GM19452 (cell line): Measurements from ENCODE around the gene FTO.

Experiments
- ATAC-seq: cut with Tn5 transposase; IDR thresholded peaks from one replicate; pipeline ENCODE4 v1.9.1; 2021; ENCODE audit not compliant: unreplicated experiment

Gene FTO

DNA sequence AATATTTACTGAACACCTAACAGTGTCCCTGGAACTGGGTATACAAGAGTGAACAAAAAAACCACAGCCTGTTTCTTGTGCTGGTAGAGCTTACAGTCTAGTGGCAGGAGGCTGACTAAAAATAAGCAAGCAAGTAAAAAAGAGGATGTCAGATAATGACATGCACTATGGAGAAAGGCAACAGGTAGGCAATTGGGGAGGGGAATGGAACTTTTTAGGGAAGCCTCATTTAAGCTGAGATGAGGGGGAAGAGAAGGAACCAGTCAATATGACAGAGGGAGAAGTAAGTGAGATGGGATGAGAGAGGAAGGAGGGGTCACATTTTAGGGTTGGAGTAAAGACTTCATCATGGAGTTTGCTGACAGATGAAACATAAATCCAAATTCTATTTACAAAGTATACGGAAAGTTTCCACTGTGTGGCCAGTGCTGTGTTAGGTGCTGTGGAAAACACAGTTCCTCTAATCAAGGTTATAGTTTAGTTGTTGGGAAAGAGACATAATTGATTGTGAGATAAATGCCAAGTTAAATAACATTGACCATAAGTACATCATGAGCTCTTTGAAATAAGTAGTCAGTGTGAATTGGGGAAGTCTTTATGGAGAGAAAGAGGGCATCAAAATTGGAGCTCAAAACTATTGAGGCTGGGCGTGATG lies 251.4 kb downstream of the FTO start:
- no peak for ATAC-seq

DNA sequence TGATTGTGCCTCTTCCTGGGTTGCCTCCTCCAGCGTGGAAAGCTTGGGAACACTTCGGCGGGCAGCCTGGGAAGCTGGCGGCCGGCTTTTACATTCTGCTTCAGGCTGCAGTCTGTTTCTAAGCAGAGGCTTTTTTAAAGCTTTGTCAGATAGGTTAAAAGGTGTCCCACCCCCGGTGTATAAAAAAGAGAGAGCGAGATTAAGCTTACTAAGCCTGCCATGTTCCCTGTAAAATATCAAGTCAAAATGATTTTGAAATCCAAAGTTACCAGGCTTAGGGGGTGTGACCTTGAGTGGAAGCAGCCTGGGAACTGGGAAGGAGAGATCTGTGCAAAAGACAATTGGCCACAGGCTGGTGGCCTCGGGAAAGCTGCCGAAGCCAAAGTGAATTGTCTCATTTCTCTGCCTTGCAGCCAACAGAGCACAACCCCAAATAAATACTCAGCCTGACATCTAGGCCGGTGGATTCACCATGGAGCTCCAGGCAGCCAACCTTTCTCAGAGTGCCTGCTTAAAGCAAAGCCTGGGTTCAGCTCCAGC lies 254.5 kb downstream of the FTO start:
- no peak for ATAC-seq

- ATAC-seq: no peak
These were observed 256.3 kb downstream of the FTO start for GRCh38 chr16:53960050-53960812.

GRCh38 chr16:53960954-53961616 lies 257.1 kb downstream of the FTO start:
- no peak for ATAC-seq

DNA sequence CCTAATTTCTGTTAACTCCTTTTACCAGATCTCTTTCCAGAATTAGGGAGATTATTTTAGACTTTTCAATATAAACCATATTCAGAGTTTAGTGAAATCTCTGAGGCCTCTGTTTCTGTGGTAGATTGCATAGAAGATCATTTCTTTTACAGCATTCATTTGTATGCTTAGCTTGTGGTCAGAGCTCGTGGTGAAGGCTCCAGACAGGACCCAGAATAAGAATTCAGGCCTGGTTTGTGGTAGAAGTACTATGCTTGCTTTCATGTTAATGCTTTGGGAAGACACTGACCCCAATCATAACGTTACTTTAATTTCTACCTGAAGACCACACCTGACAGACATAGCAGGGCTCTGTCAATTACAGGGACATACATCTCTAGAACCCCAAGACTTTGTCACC lies 258.1 kb downstream of the FTO start:
- no peak for ATAC-seq

GRCh38 chr16:53964145-53964790 lies 260.3 kb downstream of the FTO start:
- no peak for ATAC-seq

DNA sequence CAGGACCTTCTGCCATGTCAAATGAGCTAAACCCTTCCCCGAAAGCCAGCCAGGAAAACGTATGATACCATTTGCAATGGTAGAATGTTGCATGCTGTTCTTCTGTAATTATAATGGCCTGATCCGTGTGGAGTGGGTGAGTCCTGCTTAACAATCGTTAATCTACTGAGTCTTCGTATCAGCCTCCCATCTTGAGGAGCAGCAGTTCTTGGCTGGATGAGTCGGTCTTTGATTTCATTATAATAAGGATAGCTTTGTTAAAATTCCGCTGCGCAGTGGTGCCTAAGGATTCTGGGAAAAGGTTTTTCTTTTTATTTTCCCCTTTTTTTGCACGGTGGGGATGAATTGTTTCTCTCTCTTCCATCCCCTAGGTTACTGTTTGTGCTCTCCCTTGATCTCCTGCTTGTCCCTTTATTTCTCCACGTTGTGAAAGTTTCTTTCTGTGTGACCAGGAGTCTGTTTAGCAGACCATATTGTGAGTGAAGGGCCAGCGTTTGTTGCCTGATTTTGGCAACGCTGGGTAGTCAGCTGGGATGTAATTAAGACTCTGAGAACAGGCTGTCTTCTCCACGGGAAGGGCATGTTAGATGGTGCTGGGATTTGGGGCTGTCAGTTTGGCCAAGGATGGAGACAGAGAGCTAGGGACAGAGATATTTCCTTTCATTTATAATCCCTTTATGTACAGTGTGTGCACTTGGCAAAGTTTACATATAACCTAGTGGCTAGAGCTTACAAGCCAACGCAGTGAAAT lies 263.0 kb downstream of the FTO start:
- ATAC-seq: no peak

DNA sequence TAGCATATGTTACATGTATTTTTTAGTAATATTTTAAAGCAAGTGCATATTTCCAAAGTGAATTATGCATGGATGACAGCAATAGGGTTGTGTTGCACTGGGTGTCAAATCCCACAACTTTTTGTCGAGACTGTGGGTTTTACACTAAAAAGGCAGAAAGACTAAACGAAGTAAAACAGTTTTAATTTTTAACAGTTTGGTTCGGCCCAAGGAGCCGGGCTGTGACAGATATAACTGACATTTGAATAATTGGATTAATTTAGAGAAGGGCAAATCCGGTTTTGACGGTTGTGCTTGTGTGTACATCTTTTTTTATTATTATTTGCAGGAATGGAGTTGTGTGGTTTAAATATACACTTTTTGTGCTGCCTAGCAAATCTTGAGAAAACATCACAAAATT lies 263.6 kb downstream of the FTO start:
- ATAC-seq: no peak

DNA sequence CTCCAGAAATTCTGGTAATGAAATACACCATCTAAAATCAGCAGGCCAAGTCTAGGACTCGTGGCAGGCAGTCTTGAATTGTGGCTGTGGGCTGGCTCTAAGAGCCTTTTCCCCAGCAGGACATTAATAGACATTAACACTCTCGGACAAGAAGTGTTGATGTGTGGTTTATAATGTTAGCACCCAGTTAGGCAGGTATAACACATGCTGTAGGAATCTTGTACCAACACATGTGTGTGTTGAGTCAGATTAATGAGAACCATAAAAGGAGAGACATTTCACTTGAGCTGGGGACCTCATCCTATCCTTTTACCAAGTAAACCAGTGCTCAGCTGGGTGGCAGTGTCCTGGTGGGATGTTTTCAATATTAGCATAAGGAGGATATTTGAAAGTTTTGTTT lies 264.5 kb downstream of the FTO start:
- ATAC-seq: no peak

GRCh38 chr16:53968896-53969295 lies 264.9 kb downstream of the FTO start:
- ATAC-seq: no peak

DNA sequence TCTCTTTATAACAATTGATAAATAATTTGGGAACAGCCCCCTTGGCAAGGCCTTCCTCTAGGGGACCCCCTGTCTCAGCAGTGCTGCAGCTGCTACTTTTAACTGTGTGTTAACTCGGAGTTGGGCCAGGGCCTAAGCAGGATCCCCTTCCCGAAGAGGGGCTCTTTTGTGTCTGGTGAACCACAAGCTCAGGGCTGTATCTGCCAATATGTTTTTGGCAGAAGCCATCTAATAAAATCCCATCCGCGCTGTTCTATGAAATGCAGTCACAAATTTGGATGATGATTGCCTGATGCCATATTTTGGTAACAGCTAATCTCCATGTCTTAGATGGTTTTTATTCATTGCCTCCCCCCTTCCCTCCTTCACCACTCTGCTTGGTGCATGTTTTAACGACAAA lies 267.7 kb downstream of the FTO start:
- ATAC-seq: no peak

DNA sequence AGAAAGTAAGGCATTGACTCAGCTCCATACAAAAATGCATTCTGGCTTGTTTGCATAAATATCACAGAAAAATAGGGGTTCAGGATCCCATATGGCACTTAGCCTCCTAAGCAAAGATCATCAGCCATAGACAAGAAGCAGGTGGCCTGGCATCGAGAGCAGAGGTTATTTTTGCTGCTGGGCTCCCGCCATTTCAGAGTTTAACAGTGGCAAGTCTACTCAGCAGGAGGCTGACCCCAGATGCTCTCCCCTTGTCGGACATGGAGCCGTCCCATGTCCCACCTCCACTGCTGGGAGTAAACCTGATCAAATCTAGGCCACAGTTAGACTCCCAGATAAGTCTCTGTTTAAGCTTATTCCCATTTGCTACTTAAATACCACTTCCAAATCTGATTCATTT lies 269.1 kb downstream of the FTO start:
- no peak for ATAC-seq

DNA sequence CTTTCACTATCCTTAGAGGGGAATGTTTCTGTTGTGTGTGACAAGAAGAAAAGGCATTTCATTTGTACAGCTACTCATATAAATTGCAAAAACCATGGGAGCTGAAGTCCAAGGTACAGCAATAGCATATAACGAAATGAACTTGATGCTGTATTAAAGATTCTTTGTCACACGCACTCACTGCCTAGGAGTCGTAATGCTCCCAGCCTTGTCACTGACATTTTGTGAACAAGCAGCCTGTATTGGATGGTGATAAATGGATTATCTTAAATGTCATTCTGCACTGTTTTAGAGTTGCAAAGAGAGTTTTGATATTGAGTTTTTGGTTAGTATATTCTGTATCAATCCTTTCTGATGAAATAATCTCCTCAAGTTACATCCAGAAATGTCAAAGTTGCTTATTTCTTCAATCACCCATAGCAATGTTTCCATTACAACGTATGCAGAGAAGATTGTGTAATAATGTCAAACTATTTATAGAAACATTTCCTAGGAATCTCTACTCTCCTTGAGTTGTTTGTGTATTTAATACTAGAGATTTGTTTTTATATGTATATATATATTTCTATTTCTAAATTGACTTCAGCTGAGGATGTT lies 270.6 kb downstream of the FTO start:
- ATAC-seq: no peak

GRCh38 chr16:53980675-53981074 lies 276.7 kb downstream of the FTO start:
- ATAC-seq: no peak

DNA sequence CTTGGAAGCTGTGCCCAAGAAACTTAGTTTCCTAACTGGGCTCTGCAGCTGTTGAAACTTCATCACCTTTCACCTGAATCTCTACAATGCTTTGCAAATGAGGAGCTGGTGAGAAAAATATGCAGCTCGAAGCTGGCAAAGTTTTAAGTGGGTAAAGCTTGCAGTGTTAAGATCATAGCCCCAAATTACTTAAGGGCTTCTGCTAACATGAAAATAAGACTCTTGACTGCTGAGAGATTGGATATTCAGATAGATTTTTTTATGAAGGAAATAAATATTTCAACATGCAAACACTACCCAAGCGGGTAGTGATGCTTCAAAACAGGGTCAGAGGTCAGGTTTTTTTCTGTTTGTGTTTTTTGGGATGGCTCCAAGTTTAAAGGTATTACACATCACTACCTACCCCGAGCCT lies 278.7 kb downstream of the FTO start:
- no peak for ATAC-seq

GRCh38 chr16:53984936-53985335 lies 281.0 kb downstream of the FTO start:
- no peak for ATAC-seq

GRCh38 chr16:53985861-53986260 lies 281.9 kb downstream of the FTO start:
- ATAC-seq: no peak

DNA sequence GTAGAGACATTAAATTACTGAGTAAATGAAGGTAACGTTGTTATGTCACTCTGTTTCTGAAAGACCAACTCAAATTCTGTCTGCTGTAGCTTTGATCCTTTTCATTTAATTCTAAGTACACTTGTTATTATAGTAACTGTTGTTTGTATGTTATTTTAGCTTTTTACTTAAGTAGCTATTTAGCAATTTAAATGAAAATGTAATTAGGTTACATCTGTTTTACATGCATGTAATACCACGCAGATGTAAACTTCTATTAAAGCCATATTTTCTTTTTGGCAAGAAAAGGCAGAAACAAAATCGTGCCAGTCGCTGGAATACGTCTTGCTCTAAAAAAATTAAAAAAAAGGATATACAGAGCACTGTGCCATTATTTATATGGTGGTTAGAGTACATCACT lies 282.8 kb downstream of the FTO start:
- no peak for ATAC-seq

- ATAC-seq: no peak
These were observed 284.2 kb downstream of the FTO start for GRCh38 chr16:53988136-53988535.

GRCh38 chr16:53989597-53989996 lies 285.6 kb downstream of the FTO start:
- ATAC-seq: no peak
